Measurements from ENCODE around the gene ADK. TPM values are rescaled to one million over a fixed set of nuclear protein-coding genes. Genes with fewer than 3 reads are reported as not detected.
"Not testable (repeated sequence)": the region's sequence is repeated elsewhere in the genome, so short reads cannot be mapped to it uniquely, and the experiment has no call there.

ADK gene
- total RNA-seq, 1 donor from 2014 or later, result 31.9 TPM

DNA sequence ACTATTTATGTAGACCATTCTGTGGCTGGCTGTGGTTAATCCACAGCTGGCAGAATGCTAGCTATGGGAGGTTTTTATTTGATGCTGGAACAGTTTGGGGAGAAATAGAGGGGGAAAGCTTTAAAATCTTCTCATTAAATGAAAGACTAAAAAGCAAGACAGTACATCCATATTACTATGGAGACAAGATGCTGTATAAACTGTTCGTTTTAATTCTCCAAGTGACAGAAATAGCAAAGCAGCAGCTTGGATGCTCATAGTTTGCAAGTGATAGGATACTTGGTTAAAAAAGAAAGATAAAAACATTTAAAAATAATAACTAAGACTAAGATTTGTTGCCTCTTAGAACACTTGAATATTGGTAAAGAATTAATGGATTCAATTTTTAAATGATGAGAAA lies 370.5 kb downstream of the ADK start:
- TF ChIP-seq, protein P1, sequence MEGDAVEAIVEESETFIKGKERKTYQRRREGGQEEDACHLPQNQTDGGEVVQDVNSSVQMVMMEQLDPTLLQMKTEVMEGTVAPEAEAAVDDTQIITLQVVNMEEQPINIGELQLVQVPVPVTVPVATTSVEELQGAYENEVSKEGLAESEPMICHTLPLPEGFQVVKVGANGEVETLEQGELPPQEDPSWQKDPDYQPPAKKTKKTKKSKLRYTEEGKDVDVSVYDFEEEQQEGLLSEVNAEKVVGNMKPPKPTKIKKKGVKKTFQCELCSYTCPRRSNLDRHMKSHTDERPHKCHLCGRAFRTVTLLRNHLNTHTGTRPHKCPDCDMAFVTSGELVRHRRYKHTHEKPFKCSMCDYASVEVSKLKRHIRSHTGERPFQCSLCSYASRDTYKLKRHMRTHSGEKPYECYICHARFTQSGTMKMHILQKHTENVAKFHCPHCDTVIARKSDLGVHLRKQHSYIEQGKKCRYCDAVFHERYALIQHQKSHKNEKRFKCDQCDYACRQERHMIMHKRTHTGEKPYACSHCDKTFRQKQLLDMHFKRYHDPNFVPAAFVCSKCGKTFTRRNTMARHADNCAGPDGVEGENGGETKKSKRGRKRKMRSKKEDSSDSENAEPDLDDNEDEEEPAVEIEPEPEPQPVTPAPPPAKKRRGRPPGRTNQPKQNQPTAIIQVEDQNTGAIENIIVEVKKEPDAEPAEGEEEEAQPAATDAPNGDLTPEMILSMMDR (IDR thresholded peaks at IDR 0.05), result no peak
- DNase-seq (ENCODE audit: low spot score), result no peak
- H3K9me3 Mint-ChIP-seq (ENCODE audit: low read depth), result no peaks in the 10 kb centered on the region
- no peak overlapping the region for H3K27ac Mint-ChIP-seq (ENCODE audit: unreplicated experiment)
- no peaks in the 10 kb centered on the region for H3K27me3 Mint-ChIP-seq (ENCODE audit: low read depth)
- H3K4me3 Mint-ChIP-seq (ENCODE audit: unreplicated experiment), result no peak overlapping the region
- H3K4me1 Mint-ChIP-seq (ENCODE audit: low read depth), result peaks cover 10% of the 10 kb centered on the region
- no peaks in the 10 kb centered on the region for H3K36me3 Mint-ChIP-seq (ENCODE audit: low read depth)

DNA sequence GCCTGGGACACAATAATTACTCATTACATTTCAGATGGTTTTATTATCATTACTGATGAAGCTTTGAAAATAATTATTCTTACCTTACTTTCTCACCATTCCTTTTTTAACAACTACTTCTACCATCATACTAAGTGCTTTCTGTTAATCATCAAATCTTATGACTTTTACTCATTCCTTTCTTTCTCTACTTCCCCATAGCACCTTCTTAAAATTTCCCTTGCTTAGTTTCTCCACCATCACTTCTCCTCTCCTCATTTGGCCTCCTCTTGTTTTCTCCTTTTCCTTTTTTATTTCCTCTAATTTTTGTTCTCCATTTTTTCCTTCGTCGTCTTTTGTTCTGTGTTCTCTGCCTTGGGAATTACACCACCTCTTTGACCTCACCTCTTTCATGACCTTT lies 372.2 kb downstream of the ADK start:
- DNase-seq (ENCODE audit: low spot score), result no peak
- Mint-ChIP-seq H3K4me3 (ENCODE audit: unreplicated experiment) (no peak overlapping the region), H3K36me3 (ENCODE audit: low read depth) (peaks cover 6% of the 10 kb centered on the region), H3K4me1 (ENCODE audit: low read depth) (peaks cover 7% of the 10 kb centered on the region), H3K27ac (ENCODE audit: unreplicated experiment) (no peak overlapping the region), H3K9me3 (ENCODE audit: low read depth) (no peaks in the 10 kb centered on the region), H3K27me3 (ENCODE audit: low read depth) (no peaks in the 10 kb centered on the region)
- TF ChIP-seq, protein P1 (IDR thresholded peaks at IDR 0.05), result no peak

DNA sequence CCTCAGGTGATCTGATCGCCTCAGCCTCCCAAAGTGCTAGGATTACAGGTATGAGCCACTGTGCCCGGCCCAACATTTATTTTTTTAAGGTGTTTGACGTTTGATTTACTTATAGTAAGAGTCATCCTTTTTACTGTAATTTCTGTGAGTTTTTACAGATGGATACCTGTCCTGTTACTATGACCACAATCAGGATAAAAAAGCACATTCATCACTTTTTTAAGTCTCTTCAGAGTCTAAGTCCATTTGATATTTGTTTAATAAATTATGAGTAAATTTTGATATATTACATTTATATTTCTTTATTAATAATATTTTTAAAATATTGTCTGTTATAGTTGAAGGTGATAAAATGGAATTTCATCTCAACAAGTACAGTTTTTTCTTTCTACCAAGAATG lies 374.9 kb downstream of the ADK start:
- peaks cover 4% of the 10 kb centered on the region for H3K4me1 Mint-ChIP-seq (ENCODE audit: low read depth)
- H3K27ac Mint-ChIP-seq (ENCODE audit: unreplicated experiment), result no peak overlapping the region
- TF ChIP-seq, protein P1 (IDR thresholded peaks at IDR 0.05), result no peak
- H3K4me3 Mint-ChIP-seq (ENCODE audit: unreplicated experiment), result no peak overlapping the region
- no peaks in the 10 kb centered on the region for H3K9me3 Mint-ChIP-seq (ENCODE audit: low read depth)
- H3K27me3 Mint-ChIP-seq (ENCODE audit: low read depth), result no peaks in the 10 kb centered on the region
- peaks cover 6% of the 10 kb centered on the region for H3K36me3 Mint-ChIP-seq (ENCODE audit: low read depth)
- DNase-seq (ENCODE audit: low spot score), result no peak

DNA sequence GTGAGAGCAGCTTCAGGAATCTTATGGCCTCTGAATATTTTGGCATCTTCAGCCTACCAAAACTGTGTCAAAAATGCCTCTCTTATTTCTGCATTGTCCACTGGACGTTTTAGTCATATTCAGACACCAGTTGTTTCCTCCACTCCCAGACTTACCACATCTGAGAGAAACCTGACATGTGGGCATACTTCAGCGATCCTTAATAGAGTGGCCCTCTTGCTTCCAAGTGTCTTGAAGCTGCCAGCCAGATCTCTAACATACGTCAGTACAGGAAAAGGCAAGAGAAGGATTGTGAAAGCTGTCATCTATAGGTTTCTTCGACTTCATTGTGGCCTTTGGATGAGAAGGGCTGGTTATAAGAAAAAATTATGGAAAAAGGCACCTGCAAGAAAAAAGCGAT lies 376.6 kb downstream of the ADK start:
- not testable (repeated sequence) for H3K27ac Mint-ChIP-seq (ENCODE audit: unreplicated experiment); H3K36me3 Mint-ChIP-seq (ENCODE audit: low read depth); H3K27me3 Mint-ChIP-seq (ENCODE audit: low read depth); DNase-seq (ENCODE audit: low spot score); H3K4me1 Mint-ChIP-seq (ENCODE audit: low read depth); H3K4me3 Mint-ChIP-seq (ENCODE audit: unreplicated experiment); H3K9me3 Mint-ChIP-seq (ENCODE audit: low read depth)

DNA sequence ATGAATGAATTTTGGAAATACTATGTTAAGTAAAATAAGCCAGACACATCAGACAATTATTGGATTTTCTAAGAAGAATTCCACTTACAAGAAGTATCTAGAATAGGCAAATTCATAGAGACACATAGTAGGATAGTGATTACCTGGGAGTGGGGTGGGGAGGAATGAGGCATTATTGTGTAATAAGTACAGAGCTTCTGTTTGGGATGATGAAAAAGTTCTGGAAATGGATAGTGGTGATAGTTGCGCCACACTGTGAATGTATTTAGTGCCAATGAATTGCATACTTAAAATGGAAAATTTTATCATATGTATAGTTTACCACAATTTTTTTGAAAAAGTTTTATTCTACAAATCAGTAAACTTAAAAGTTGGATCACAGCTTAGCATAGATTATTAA lies 378.2 kb downstream of the ADK start:
- Mint-ChIP-seq H3K27me3 (ENCODE audit: low read depth) (no peaks in the 10 kb centered on the region), H3K9me3 (ENCODE audit: low read depth) (no peaks in the 10 kb centered on the region), H3K4me3 (ENCODE audit: unreplicated experiment) (no peak overlapping the region), H3K36me3 (ENCODE audit: low read depth) (peaks cover 6% of the 10 kb centered on the region), H3K4me1 (ENCODE audit: low read depth) (no peaks in the 10 kb centered on the region), H3K27ac (ENCODE audit: unreplicated experiment) (no peak overlapping the region)
- no peak for DNase-seq (ENCODE audit: low spot score)
- TF ChIP-seq, protein P1 (IDR thresholded peaks at IDR 0.05), result no peak

DNA sequence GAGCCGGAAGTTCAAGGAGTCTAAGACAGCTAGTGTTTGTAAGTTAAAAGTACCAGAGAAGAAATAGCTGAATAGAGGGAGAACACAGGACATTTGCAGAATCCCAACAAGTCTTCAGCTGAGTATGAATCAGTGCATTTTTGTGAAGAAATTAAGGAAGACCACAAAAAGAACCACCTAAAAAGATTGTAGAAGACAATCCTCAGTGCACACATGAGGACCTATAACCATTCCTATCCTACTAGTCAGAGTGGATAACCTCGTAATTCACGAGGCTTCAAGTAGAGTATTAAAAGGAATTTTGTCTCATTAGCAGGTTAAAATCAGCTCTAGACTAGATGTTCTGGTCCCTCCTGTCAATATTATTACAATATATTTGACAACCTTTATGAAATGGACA lies 380.0 kb downstream of the ADK start:
- DNase-seq (ENCODE audit: low spot score), result no peak
- no peaks in the 10 kb centered on the region for H3K4me1 Mint-ChIP-seq (ENCODE audit: low read depth)
- no peaks in the 10 kb centered on the region for H3K27me3 Mint-ChIP-seq (ENCODE audit: low read depth)
- H3K4me3 Mint-ChIP-seq (ENCODE audit: unreplicated experiment), result no peak overlapping the region
- no peaks in the 10 kb centered on the region for H3K9me3 Mint-ChIP-seq (ENCODE audit: low read depth)
- TF ChIP-seq, protein P1 (IDR thresholded peaks at IDR 0.05), result no peak
- peaks cover 6% of the 10 kb centered on the region for H3K36me3 Mint-ChIP-seq (ENCODE audit: low read depth)
- no peak overlapping the region for H3K27ac Mint-ChIP-seq (ENCODE audit: unreplicated experiment)

Data from chondrocyte (in vitro differentiated cells).